ENCODE results near the gene EEIG1.

GRCh38 chr9:128025736-128026135 is 44.9 kb upstream of the EEIG1 start:
- TF ChIP-seq CTCF (IDR thresholded peaks at IDR 0.05; ENCODE audit: low read length) (no peak), EZH2 (optimal IDR thresholded peaks at IDR 0.05; ENCODE audit: low read depth, low read length) (no peak)

Measured in MM.1S (cell line).